Measurements from ENCODE around the gene TIMM17A. TPM values are rescaled to one million over a fixed set of nuclear protein-coding genes. Genes with fewer than 3 reads are reported as not detected.

TIMM17A gene
- polyA plus RNA-seq, 3 donors: 27.4 to 50.3 (median 45.4) TPM

GRCh38 chr1:201930803-201931202 is 24.5 kb upstream of the TIMM17A start:
- H3K4me3 ChIP-seq (replicated peaks in 1 of 3; ENCODE audit: low read depth in 2 of 3, low read length in 3 of 3): no peak overlapping the region
- intact Hi-C loops (cut with micrococcal nuclease): no loop called here
- no peak overlapping the region for H3K9ac ChIP-seq (ENCODE audit: insufficient read depth, low read length, poor library complexity, severe bottlenecking)
- no peak overlapping the region for H2AFZ ChIP-seq (ENCODE audit: insufficient read depth, low read depth, low read length, poor library complexity, severe bottlenecking)
- peaks cover 0 to 2% (median 0%) of the 10 kb centered on the region in 7 donors for H3K9me3 Mint-ChIP-seq
- no peak overlapping the region for H3K4me3 Mint-ChIP-seq
- H3K27me3 Mint-ChIP-seq (ENCODE audit: low read depth in 3 of 3): peaks cover 8 to 19% (median 13%) of the 10 kb centered on the region in 3 donors
- H3K27ac Mint-ChIP-seq: no peak overlapping the region
- no peak for DNase-seq
- no peaks in the 10 kb centered on the region for H3K4me1 ChIP-seq (ENCODE audit: control insufficient read depth in 1 of 2, insufficient read depth in 2 of 2, low read length in 2 of 2)
- H3K4me2 ChIP-seq (replicated peaks; ENCODE audit: extremely low read depth, low read length, poor library complexity, severe bottlenecking): no peak overlapping the region
- H3K9me3 ChIP-seq (replicated peaks in 1 of 2; ENCODE audit: control insufficient read depth in 1 of 2, insufficient read depth in 1 of 2, low read length in 2 of 2): no peaks in the 10 kb centered on the region
- no peaks in the 10 kb centered on the region for H3K4me1 Mint-ChIP-seq
- H3K79me2 ChIP-seq (ENCODE audit: insufficient read depth, low read length): no peaks in the 10 kb centered on the region
- no peak for TF ChIP-seq CTCF (IDR thresholded peaks at IDR 0.05)
- 92% methylated on average over 4 of the region's 5 CpGs for WGBS (ENCODE audit: insufficient coverage)
- H3K27ac ChIP-seq (ENCODE audit: low read depth in 1 of 2, low read length in 2 of 2): no peak overlapping the region
- no peaks in the 10 kb centered on the region for H3K36me3 ChIP-seq (replicated peaks in 1 of 2; ENCODE audit: control insufficient read depth in 1 of 2, insufficient read depth in 2 of 2, low read length in 2 of 2)
- H4K20me1 ChIP-seq (ENCODE audit: insufficient read depth, low read length): no peaks in the 10 kb centered on the region
- H3K36me3 Mint-ChIP-seq: no peaks in the 10 kb centered on the region
- H3K27me3 ChIP-seq (ENCODE audit: control insufficient read depth in 2 of 2, insufficient read depth in 2 of 2, low read length in 2 of 2): peaks cover 0 to 14% of the 10 kb centered on the region in 2 donors

- no peak overlapping the region for H2AFZ ChIP-seq (ENCODE audit: insufficient read depth, low read depth, low read length, poor library complexity, severe bottlenecking)
- DNase-seq: no peak
- Mint-ChIP-seq H3K9me3 (no peaks in the 10 kb centered on the region), H3K4me3 (no peak overlapping the region), H3K27me3 (ENCODE audit: low read depth in 3 of 3) (peaks cover 7 to 17% (median 9%) of the 10 kb centered on the region in 3 donors), H3K36me3 (no peaks in the 10 kb centered on the region), H3K27ac (no peak overlapping the region), H3K4me1 (peaks cover 4% of the 10 kb centered on the region)
- no peak for TF ChIP-seq CTCF (IDR thresholded peaks at IDR 0.05)
- H3K79me2 ChIP-seq (ENCODE audit: insufficient read depth, low read length): no peaks in the 10 kb centered on the region
- H3K4me2 ChIP-seq (replicated peaks; ENCODE audit: extremely low read depth, low read length, poor library complexity, severe bottlenecking): no peak overlapping the region
- no peak overlapping the region for H3K4me3 ChIP-seq (replicated peaks in 1 of 3; ENCODE audit: low read depth in 2 of 3, low read length in 3 of 3)
- no peaks in the 10 kb centered on the region for H4K20me1 ChIP-seq (ENCODE audit: insufficient read depth, low read length)
- H3K27ac ChIP-seq (ENCODE audit: low read depth in 1 of 2, low read length in 2 of 2): no peak overlapping the region
- peaks cover 0 to 14% of the 10 kb centered on the region in 2 donors for H3K27me3 ChIP-seq (ENCODE audit: control insufficient read depth in 2 of 2, insufficient read depth in 2 of 2, low read length in 2 of 2)
- no peaks in the 10 kb centered on the region for H3K9me3 ChIP-seq (replicated peaks in 1 of 2; ENCODE audit: control insufficient read depth in 1 of 2, insufficient read depth in 1 of 2, low read length in 2 of 2)
- no peaks in the 10 kb centered on the region for H3K4me1 ChIP-seq (ENCODE audit: control insufficient read depth in 1 of 2, insufficient read depth in 2 of 2, low read length in 2 of 2)
- no peak overlapping the region for H3K9ac ChIP-seq (ENCODE audit: insufficient read depth, low read length, poor library complexity, severe bottlenecking)
- intact Hi-C loops (cut with micrococcal nuclease): no loop called here
- H3K36me3 ChIP-seq (replicated peaks in 1 of 2; ENCODE audit: control insufficient read depth in 1 of 2, insufficient read depth in 2 of 2, low read length in 2 of 2): no peaks in the 10 kb centered on the region
- WGBS (ENCODE audit: insufficient coverage): 77% methylated on average over 3 of the region's 5 CpGs
Measured at GRCh38 chr1:201933840-201934430, 21.4 kb upstream of the TIMM17A start.

Data from CD14-positive monocyte (primary cell).